GM21717 (cell line): ENCODE measurements around the gene GNG4.
"Not testable (repeated sequence)": the region's sequence is repeated elsewhere in the genome, so short reads cannot be mapped to it uniquely, and the experiment has no call there.

Experiments
- ATAC-seq: cut with Tn5 transposase; IDR thresholded peaks from one replicate; pipeline ENCODE4 v1.9.1; 2021; ENCODE audit warnings: mild to moderate bottlenecking, moderate library complexity; ENCODE audit not compliant: unreplicated experiment

The GNG4 gene

GRCh38 chr1:235586992-235587391 is 62.6 kb downstream of the GNG4 start:
- no peak for ATAC-seq

GRCh38 chr1:235586413-235586812 is 63.2 kb downstream of the GNG4 start:
- ATAC-seq: no peak

- ATAC-seq: no peak
Observed at GRCh38 chr1:235584973-235585372, 64.6 kb downstream of the GNG4 start.

DNA sequence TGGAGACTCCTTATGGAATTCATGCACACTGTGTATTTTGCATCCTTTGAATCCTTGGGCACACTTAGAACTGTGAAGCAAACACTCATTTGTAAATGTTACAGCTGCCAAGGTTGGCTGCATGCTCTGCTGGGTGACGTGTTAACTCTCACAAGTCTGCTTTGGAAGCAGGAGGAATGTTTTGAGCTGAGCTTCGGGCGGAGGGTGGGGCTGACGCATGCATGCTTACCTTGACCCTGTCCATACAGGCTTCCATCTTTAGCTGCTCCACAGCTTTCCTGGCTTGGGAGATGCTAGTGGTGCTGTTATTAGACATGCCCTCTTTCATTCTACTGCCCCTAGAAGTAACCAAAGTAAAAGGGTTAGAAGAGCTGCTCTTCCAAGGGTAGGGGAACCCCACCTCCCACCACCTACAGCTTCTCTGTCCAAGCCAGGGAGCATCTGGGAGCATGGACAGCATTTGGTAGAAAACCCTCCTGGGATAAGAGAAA is 66.0 kb downstream of the GNG4 start:
- no peak for ATAC-seq

DNA sequence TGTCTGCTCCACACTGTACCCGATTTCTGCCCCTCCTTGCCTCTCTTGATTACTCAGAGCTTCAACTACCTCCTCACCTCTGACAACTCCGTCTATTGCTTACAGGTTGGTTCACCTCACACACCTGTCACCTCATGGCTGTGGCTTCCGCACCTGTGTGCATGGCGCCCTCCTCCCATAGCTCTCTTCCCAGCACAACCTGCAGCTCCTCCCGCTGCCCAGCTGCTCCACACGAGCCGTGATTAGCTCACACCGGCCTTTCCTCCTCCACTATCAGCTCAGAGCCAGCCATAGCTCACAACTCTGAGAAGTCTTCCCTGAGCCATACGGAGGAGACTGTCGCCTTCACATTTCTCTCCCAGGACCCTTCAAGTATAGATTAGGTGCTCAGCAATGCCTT is 67.5 kb downstream of the GNG4 start:
- ATAC-seq: no peak

DNA sequence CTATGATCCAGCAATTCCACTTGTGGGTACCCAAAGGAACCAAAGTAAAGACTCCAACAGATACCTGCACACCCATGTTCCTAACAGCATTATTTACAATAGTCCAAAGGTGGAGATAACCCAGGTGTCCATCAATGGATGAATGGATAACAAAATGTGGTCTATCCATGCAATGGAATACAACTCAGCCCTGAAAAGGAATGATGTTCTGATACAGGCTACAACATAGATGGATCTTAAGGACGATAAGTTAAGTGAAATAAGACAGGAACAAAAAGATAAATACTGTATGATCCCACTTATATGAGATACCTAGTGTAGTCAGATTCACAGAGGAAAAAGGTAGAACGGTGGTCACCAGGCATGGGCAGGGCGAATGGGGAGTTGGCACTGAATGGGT is 69.7 kb downstream of the GNG4 start:
- no peak for ATAC-seq

DNA sequence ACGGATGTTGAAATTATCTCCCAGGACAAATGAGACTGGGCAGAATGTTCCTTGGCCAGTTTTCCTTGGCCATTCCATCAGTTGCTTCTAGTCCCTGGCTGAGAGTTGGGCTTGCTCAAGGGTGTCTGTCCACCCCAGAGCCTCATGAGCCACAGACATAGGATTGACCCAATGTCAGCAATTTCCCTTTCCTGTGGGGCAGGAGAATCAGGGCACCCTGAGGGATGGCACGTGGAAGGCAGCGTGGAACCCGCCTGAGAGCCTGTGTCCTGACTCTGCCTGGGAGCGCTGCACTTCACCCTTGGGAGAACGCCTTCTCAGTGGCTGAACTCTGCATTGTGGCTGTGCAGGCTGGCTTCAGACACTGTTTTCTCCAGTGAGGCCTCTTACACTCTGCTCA is 74.0 kb downstream of the GNG4 start:
- no peak for ATAC-seq

GRCh38 chr1:235573880-235574279 is 75.7 kb downstream of the GNG4 start:
- ATAC-seq: no peak

GRCh38 chr1:235572971-235573370 is 76.6 kb downstream of the GNG4 start:
- ATAC-seq: not testable (repeated sequence)

DNA sequence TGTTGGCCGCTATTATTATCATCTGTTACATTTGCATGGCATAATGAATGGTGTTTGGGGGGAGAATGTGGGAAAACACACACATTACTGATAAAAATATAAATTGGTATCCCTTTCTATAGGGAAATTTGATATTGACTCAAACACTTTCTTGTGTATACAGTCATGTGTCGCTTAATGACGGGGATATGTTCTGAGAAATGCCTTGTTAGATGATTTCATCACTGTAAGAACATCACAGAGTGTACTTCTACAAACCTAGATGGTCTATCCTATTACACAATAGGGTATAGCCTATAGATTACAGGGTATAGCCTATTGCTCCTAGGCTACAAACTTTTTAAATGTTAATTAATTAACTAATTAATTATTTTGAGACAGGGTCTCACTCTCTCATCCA is 78.1 kb downstream of the GNG4 start:
- ATAC-seq: no peak

- no peak for ATAC-seq
Observed at GRCh38 chr1:235567812-235568503, 81.6 kb downstream of the GNG4 start.

DNA sequence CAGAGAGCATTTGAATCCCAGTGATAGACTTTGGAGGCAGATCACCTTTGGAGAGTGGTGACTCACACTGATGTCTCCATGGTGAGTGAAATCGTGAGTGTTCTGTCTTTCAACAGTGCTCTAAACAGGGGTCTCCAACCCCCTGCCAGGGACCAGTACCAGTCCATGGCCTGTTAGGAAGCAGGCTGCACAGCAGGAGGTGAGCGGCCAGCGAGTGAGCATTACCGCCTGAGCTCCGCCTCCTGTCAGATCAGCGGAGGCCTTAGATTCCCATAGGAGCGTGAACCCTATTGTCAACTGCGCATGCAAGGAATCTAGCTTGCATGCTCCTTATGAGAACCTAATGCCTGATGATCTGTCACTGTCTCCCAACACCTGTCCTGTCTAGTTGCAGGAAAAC is 83.5 kb downstream of the GNG4 start:
- no peak for ATAC-seq

DNA sequence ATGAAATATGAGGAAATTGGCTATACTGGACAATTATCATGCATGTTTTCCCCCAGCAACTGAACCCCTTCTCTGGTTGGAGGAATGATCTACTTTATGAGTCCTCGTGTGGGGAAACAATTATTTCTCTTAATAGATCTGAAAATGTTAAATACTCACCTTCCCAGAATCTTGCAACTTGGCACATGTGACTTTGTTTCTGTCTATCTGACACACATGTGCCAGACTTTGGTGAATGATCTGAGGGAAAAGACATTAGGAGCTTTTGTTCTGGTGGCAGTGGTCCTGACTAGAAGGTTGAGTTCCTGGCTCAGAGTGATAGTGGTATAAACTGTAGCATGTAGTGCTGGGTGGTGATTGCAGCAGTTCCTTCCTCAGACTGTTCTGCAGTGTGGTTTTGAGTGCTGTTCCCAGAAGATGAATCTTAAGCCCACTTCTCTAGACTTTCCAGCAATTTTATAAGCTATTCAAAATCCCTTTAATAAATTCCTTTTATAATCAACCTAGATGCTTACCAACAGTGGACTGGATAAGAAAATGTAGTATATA is 86.0 kb downstream of the GNG4 start:
- ATAC-seq: no peak

GRCh38 chr1:235562589-235562988 is 87.0 kb downstream of the GNG4 start:
- no peak for ATAC-seq

GRCh38 chr1:235558621-235559169 is 90.9 kb downstream of the GNG4 start:
- ATAC-seq: no peak

DNA sequence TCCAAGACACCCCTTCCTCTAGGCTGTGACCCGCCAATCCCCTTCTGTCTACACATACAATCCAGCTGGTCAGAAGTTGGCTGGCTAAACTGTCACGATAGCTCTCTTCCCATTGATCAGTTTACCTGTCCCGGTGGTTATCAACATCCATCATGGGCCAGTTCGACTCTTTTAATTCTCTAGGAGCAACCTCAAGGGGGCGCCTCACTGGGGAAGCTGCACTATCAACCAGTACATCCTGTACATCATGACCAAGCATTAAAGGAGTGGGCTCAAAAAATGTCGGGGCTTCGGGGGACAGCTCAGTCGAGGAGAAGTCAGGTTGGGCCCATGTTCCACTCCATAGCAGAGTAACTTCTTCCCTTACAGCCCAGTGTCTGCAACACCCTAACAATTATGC is 92.1 kb downstream of the GNG4 start:
- ATAC-seq: no peak

DNA sequence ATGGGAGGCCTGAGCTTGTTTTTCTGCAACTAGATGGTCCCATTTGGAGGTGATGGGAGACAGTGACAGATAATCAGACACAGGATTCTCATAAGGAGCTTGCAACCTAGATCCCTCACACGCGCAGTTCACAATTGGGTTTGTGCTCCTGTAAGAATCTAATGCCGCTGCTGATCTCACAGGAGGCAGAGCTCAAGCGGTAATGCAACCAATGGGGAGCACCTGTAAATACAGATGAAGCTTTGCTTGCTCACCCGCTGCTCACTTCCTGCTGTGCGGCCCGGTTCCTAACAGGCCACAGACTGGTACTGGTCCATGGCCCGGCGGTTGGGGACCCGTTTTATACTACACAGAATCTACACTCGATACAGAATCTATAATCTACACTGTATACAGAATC is 92.8 kb downstream of the GNG4 start:
- ATAC-seq: no peak

- no peak for ATAC-seq
Observed at GRCh38 chr1:235553112-235553551, 96.5 kb downstream of the GNG4 start.

DNA sequence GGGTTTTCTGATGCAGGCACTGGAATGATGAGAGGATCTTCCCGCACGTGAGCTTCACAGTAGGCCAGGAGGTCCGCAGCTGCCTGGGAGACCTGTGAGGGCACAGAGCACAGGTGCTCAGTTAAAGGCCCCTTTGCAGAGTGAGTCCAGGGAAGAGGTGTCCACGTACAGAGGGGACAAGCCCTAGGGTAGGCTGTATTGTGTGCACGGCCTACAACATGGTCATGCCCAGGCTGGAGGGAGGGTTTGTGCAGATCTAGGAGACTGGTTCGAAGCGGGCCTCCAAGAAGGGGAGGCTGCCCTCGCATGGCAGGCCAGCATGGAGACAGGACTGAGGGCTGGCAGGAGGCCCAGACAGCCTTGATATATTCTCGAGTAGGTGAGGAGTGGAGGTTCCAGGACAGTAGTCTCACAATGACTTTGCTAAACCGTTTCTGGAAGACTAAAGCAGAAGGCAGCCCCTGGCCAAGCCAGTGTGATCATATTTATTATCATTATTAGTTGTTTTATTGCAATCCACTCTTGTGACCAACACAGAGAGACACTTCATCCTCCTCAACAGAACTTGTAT is 97.4 kb downstream of the GNG4 start:
- no peak for ATAC-seq

DNA sequence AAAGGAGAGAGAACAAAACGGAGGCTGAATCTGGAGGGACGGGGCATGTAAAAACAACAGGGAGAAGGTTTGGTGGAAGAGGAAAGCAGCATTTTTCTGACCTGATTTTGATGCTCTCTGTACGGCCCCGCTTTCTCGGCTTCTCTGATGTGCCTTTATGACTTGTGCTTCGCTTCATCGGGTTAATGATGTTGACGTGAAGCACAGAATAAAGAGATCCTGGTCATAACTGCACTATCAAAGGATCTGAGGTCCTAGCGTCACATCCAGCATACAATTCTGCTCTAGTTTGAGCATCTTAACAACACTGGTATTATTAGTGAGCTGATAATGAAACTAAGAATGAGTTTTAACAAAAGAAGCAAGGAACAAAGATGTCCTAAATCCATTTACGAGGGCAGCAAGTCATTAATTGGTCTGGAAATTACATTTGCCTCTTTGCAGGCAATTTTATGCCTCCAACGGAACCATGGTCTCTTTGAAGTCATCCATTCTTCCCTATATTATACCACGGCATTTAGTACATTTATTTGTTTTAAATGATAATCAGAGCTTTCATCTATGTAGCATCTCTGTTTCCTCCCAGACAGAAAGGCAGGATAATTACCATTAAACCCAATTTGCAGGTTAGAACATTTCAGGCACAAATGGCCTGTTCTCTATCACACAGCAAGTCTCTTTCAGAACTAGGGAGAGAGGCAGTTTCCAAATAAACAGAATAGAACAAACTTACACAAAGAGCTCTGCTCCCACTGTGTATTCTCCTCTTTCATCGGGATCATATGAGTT is 100.0 kb downstream of the GNG4 start:
- no peak for ATAC-seq
